SU-DHL-6 (cell line): Measurements from ENCODE around the gene CNPY1.

ENCODE experiments used
- CTCF ChIP-seq: fragments of 200-600 bp; sonication (generic); IDR thresholded peaks from one replicate; pipeline ENCODE4 v1.5.1; 2017; ENCODE audit warnings: antibody characterized with exemption, mild to moderate bottlenecking, low read length, moderate library complexity; ENCODE audit not compliant: insufficient read depth, poor library complexity, severe bottlenecking
- EZH2phosphoT487 ChIP-seq: fragments of 200-600 bp; sonication (generic), shearing (Covaris generic); conservative IDR thresholded peaks from 2 replicates; pipeline ENCODE4 v1.6.1; 2018; ENCODE audit warnings: mild to moderate bottlenecking, antibody characterized with exemption, low read length, moderate library complexity, mixed read lengths

- TF ChIP-seq CTCF, result peak; percentile 13
- no peak for TF ChIP-seq EZH2phosphoT487
These were observed 1.0 kb downstream of the CNPY1 start for GRCh38 chr7:155545348-155545747.
